Skeletal muscle satellite cell (primary cell): Measurements from ENCODE around the gene TNNT2.

Experiments
- H3K27me3 ChIP-seq: 2 replicates; pipeline ENCODE4 v1.7.0; 2013; ENCODE audit warnings: low read length; ENCODE audit not compliant: control insufficient read depth, insufficient read depth
- H3K36me3 ChIP-seq: 2 replicates; pipeline ENCODE4 v1.7.0; 2013; ENCODE audit warnings: mild to moderate bottlenecking, control low read depth, low read length; ENCODE audit not compliant: insufficient read depth
- H3K4me1 ChIP-seq: 2 replicates; pipeline ENCODE4 v1.7.0; 2013; ENCODE audit warnings: low read length; ENCODE audit not compliant: control insufficient read depth, insufficient read depth
- H3K4me2 ChIP-seq: 2 replicates; pipeline ENCODE4 v1.7.0; 2013; ENCODE audit warnings: mild to moderate bottlenecking, low read length
- H3K4me3 ChIP-seq: 2 replicates; pipeline ENCODE4 v1.7.0; 2013; ENCODE audit warnings: low read length
- H3K9ac ChIP-seq: 2 replicates; pipeline ENCODE4 v1.7.0; 2013; ENCODE audit warnings: mild to moderate bottlenecking, low read depth, low read length, moderate library complexity
- H3K9me3 ChIP-seq: replicated peaks from 2 replicates; pipeline ENCODE4 v1.7.0; 2013; ENCODE audit warnings: mild to moderate bottlenecking, control low read depth, low read length

Gene TNNT2

GRCh38 chr1:201354151-201354900 lies 23.2 kb downstream of the TNNT2 start:
- H3K27me3 ChIP-seq: peaks cover 36% of the 10 kb centered on the region
- H3K4me1 ChIP-seq: peaks cover 5% of the 10 kb centered on the region
- no peak overlapping the region for H3K9ac ChIP-seq
- no peaks in the 10 kb centered on the region for H3K36me3 ChIP-seq
- H3K4me3 ChIP-seq: no peak overlapping the region
- no peaks in the 10 kb centered on the region for H3K9me3 ChIP-seq
- no peak overlapping the region for H3K4me2 ChIP-seq

- Histone ChIP-seq H3K36me3 (no peaks in the 10 kb centered on the region), H3K4me2 (no peak overlapping the region), H3K27me3 (peaks cover 36% of the 10 kb centered on the region), H3K4me3 (no peak overlapping the region), H3K4me1 (peaks cover 2% of the 10 kb centered on the region), H3K9ac (no peak overlapping the region), H3K9me3 (no peaks in the 10 kb centered on the region)
These were observed 24.1 kb downstream of the TNNT2 start for GRCh38 chr1:201353186-201353940.

- Histone ChIP-seq H3K27me3 (peaks cover 36% of the 10 kb centered on the region), H3K4me2 (no peak overlapping the region), H3K4me3 (no peak overlapping the region), H3K9ac (no peak overlapping the region), H3K9me3 (no peaks in the 10 kb centered on the region), H3K4me1 (peaks cover 4% of the 10 kb centered on the region), H3K36me3 (no peaks in the 10 kb centered on the region)
These were observed 25.9 kb downstream of the TNNT2 start for GRCh38 chr1:201351617-201352016.

GRCh38 chr1:201350884-201351283 lies 26.6 kb downstream of the TNNT2 start:
- no peaks in the 10 kb centered on the region for H3K9me3 ChIP-seq
- H3K36me3 ChIP-seq: no peaks in the 10 kb centered on the region
- no peak overlapping the region for H3K4me3 ChIP-seq
- H3K4me2 ChIP-seq: no peak overlapping the region
- peaks cover 4% of the 10 kb centered on the region for H3K4me1 ChIP-seq
- H3K9ac ChIP-seq: no peak overlapping the region
- peaks cover 32% of the 10 kb centered on the region for H3K27me3 ChIP-seq

GRCh38 chr1:201350361-201350725 lies 27.1 kb downstream of the TNNT2 start:
- Histone ChIP-seq H3K27me3 (peaks cover 27% of the 10 kb centered on the region), H3K36me3 (no peaks in the 10 kb centered on the region), H3K4me1 (peaks cover 4% of the 10 kb centered on the region), H3K4me2 (no peak overlapping the region), H3K9ac (no peak overlapping the region), H3K4me3 (no peak overlapping the region), H3K9me3 (no peaks in the 10 kb centered on the region)

- no peak overlapping the region for H3K4me2 ChIP-seq
- no peaks in the 10 kb centered on the region for H3K36me3 ChIP-seq
- H3K4me3 ChIP-seq: no peak overlapping the region
- H3K4me1 ChIP-seq: peaks cover 4% of the 10 kb centered on the region
- H3K9ac ChIP-seq: no peak overlapping the region
- H3K27me3 ChIP-seq: peaks cover 22% of the 10 kb centered on the region
- no peaks in the 10 kb centered on the region for H3K9me3 ChIP-seq
These were observed 28.4 kb downstream of the TNNT2 start for GRCh38 chr1:201349092-201349491.

- H3K27me3 ChIP-seq: peaks cover 26% of the 10 kb centered on the region
- no peak overlapping the region for H3K4me3 ChIP-seq
- peaks cover 4% of the 10 kb centered on the region for H3K4me1 ChIP-seq
- H3K9me3 ChIP-seq: no peaks in the 10 kb centered on the region
- H3K36me3 ChIP-seq: no peaks in the 10 kb centered on the region
- no peak overlapping the region for H3K9ac ChIP-seq
- H3K4me2 ChIP-seq: no peak overlapping the region
These were observed 29.3 kb downstream of the TNNT2 start for GRCh38 chr1:201348211-201348566.

- Histone ChIP-seq H3K27me3 (peaks cover 21% of the 10 kb centered on the region), H3K4me1 (peaks cover 4% of the 10 kb centered on the region), H3K4me3 (no peak overlapping the region), H3K36me3 (no peaks in the 10 kb centered on the region), H3K4me2 (no peak overlapping the region), H3K9ac (no peak overlapping the region), H3K9me3 (no peaks in the 10 kb centered on the region)
These were observed 29.8 kb downstream of the TNNT2 start for GRCh38 chr1:201347498-201348210.

- Histone ChIP-seq H3K9ac (no peak overlapping the region), H3K4me3 (no peak overlapping the region), H3K4me1 (peaks cover 4% of the 10 kb centered on the region), H3K4me2 (no peak overlapping the region), H3K36me3 (no peaks in the 10 kb centered on the region), H3K9me3 (no peaks in the 10 kb centered on the region), H3K27me3 (peaks cover 19% of the 10 kb centered on the region)
These were observed 30.5 kb downstream of the TNNT2 start for GRCh38 chr1:201346987-201347386.

GRCh38 chr1:201346337-201346939 lies 31.0 kb downstream of the TNNT2 start:
- no peak overlapping the region for H3K9ac ChIP-seq
- H3K4me3 ChIP-seq: no peak overlapping the region
- peaks cover 16% of the 10 kb centered on the region for H3K27me3 ChIP-seq
- no peaks in the 10 kb centered on the region for H3K9me3 ChIP-seq
- H3K4me1 ChIP-seq: peaks cover 4% of the 10 kb centered on the region
- H3K4me2 ChIP-seq: no peak overlapping the region
- H3K36me3 ChIP-seq: no peaks in the 10 kb centered on the region

GRCh38 chr1:201345081-201345355 lies 32.5 kb downstream of the TNNT2 start:
- no peaks in the 10 kb centered on the region for H3K36me3 ChIP-seq
- H3K9me3 ChIP-seq: no peaks in the 10 kb centered on the region
- peaks cover 4% of the 10 kb centered on the region for H3K4me1 ChIP-seq
- H3K27me3 ChIP-seq: peaks cover 17% of the 10 kb centered on the region
- H3K4me2 ChIP-seq: no peak overlapping the region
- H3K9ac ChIP-seq: no peak overlapping the region
- no peak overlapping the region for H3K4me3 ChIP-seq
